ENCODE data around the gene ANXA7.
A peak's percentile ranks its signal among the peaks of the same experiment; 100 is the strongest.

ANXA7 gene

DNA sequence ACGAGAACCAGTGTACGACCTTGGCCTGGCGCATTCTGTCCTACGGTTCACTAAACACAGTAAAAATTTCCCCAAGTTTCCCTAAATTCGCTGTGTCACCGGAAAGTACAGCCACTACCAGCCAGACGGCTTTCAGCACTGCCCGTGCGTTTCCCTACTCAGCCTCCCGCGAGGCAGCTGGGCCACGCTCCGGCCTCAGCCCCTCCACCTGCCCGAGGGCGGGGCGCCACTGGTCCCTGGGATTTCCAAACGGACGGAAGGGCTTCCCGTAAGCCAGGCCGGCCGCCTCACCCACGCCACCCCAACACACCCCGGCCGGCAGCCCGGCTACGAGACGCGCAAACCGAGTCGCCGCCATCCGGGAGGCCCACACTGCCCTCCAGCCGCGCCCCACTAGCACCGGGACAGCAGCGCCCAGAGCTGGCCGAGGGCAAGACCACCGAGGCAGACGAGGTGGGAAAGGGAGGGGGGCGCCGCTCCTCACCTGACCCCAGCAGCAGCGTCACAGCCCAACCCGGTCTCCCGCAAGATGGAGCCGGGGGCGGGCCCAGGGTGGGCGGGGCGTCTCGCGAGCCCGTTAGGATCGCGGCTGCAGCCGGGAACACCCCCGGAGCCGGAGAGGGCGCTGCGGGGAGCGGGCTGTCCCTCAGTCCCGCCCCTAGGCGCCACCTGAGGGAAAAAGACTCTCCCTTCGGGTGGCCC lies at the start of gene ANXA7:
Gene ANXA7 (minus strand): TSS at position 531 of the 702 bp plus-strand sequence. CDS start 13,202 bp downstream, outside the sequence.
- peak; percentile 76 for DNase-seq

DNA sequence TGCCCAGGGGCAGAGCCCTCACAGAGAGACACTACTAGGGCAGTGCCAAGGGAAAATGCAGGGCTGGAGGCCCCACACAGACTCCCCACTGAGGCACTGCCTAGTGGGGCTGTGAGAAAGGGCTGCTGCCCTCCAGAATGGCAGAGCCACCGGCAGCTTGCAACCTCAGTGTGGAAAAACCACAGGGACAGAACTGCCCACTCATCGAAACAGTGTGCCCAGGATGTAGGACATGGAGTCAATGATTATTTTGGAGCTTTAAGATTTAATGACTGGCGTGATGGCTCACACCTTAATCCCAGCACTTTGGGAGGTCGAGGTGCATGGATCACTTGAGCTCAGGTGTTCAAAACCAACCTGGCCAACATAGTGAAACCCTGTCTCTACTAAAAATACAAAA lies 47.0 kb upstream of the ANXA7 start:
- DNase-seq, result no peak

DNA sequence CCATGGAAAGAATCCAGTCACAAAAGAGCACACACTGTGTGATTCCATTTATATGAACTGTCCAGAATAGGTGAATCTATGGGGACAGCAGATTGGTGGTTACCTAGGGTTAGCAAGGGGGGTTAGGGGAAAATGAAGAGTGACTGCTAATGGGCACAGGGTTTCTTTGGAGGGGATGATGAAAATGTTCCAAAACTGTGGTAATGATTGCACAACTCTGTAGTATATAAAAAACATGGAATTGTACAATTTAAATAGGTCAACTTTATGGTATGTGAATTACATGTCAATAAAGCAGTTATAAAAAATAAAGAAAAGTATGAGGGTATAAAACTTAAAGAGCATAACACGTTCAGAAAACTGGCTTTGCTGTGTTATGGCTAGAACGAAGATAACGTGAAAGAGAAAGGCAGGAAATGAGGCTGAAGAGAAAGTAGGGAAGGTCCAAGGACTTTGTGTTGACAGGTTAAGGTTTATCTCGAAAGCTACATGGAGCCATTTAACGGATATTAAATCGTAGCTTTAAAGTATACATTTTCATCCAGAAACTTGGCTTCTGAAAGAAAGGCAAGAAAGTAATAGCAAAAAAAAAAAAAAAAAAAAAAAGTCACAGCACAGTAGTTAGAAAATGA lies 45.9 kb upstream of the ANXA7 start:
- no peak for DNase-seq

- no peak for DNase-seq
Measured at GRCh38 chr10:73456187-73456890, 42.5 kb upstream of the ANXA7 start.

- no peak for DNase-seq
Measured at GRCh38 chr10:73449113-73449512, 35.3 kb upstream of the ANXA7 start.

DNA sequence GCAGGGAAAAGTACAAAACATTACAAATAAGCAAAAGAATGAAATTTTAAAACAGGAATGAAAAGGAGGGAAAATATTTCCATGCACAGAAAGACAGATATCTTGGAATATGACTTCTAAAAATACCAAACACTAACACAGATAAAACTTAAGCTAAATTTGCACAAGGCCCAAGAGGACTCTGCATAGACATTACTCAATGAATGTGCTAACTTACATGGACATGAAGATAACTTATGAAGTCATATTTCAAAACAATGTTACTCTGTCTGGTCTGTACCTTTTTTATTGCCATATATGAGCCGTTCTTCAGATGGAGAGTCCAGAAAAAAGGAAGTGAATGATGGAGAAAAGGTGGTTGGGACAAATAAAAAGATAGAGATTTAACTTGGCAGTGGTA lies 34.5 kb upstream of the ANXA7 start:
- no peak for DNase-seq

- DNase-seq, result no peak
Measured at GRCh38 chr10:73446926-73447325, 33.1 kb upstream of the ANXA7 start.

DNA sequence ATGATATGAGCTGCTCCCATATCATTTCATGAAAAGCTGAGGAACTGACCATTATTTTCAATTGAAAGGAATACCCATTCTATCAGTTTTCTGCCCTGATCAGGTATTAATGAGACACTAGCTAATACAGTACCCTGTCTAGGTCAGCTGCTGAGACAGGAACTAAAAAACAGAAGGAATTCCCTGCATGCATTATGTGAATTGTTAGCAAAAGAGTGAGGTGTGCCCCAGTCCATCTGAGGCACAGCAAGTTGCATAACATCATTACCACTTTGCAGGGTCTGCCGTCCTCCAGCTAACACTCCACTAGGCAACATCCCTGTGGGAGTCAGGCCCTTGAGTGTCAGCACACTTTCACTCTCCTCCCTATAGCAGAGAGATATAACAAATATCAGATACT lies 30.6 kb upstream of the ANXA7 start:
- DNase-seq, result no peak

GRCh38 chr10:73439605-73440312 lies 25.9 kb upstream of the ANXA7 start:
- no peak for DNase-seq

DNA sequence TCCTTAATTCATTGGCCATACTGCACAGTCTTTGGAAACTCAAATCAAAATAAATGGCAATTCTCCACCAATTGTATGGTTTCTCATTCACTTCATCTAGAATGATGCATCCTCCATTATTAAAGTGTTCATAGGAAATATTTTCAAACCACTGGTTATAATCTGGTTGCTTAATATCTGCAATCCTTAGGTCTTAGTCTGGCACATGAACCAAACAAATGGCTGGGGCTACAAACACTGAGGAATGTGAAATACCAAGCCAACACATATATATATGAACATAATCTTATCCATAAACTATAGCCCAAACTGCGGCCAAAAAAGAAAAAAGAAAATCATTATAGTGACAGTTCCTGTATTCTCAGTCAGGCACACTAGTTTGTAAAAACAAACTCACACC lies 25.2 kb upstream of the ANXA7 start:
- DNase-seq, result no peak

DNA sequence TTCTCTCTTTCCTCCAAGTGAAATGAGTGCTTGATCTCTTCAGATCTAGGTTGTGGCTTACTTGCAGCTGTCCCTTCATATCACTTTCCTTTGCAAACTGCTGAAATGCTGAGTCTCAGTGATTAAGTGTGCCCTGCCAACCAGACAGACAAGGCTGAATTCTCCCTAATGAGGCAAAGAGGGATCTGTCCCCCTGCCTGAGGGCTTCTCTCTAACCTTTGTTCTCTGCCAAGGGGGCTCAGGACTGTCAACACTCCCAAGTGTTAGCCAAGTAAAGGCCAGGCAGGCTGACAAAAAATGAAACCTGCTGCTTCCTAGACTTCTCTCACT lies 19.6 kb upstream of the ANXA7 start, which contains the start of gene MSS51:
Gene MSS51 (minus strand): TSS at position 24 of the 330 bp plus-strand sequence. CDS start 5,277 bp downstream, outside the sequence.
- DNase-seq, result no peak

DNA sequence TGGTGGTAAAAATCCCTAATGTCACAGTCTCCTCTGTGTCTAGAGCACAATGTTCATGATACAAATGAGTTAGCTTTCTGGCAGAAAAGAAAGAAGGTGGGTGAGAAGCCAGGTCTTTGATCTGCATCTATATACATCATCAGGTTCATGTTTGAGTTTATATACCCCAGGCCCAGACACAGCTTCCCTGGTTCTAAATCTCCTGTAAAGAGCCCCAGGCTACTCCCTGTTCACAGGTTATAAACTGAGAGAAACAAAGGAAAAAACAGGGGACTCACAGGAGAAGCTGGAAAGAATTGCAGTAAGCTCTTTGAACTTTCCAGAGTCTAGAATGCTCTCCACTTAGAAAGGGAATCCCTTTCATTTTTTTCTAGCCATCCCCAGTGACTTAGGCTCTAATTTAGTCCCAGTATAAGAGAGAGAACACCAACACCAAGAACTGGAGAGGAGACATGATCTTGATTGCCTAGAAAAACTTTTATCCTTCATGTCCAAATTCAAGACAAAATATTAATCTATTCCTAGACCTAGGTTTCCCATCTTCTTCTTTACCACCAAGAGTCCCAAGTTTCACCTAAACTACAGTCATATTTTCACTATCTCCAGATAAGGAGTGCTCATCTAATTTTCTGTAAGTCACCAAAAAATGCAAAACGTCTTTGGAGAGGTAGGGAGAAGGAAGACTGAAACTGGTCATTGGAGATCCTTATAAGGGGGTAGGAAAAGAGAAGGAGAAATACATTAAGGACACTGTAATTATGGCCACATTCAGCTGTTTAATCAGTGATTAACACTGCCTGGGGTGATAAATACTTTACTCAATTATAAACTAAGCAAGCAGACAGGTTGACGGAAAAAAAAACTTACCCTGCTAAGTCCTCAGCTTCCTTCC lies 19.0 kb upstream of the ANXA7 start:
- DNase-seq, result no peak

- no peak for DNase-seq
Measured at GRCh38 chr10:73426318-73426717, 12.5 kb upstream of the ANXA7 start.

- no peak for DNase-seq
Measured at GRCh38 chr10:73424478-73424877, 10.6 kb upstream of the ANXA7 start.

DNA sequence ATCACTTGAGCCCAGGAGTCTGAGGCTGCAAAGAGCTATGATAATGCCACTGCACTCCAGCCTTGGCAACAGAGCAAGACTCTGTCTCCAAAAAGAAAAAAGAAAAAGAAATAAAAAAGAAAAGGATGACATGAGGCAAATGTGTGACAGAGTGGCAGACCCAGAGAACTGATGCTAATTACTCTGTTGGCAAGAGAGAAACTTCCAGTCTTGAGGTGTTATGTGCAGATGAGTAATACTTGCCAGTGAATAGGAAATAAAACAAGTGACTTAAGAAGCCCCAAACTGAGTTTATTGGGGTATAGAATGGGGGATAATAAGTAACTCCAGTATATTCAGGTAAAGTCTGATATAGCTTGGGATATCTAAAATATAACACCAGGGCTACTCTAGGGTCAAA lies 9.5 kb upstream of the ANXA7 start:
- DNase-seq, result no peak

- no peak for DNase-seq
Measured at GRCh38 chr10:73416571-73416970, 2.7 kb upstream of the ANXA7 start.

- DNase-seq, result no peak
Measured at GRCh38 chr10:73414230-73414945, 530 bp upstream of the ANXA7 start.

GRCh38 chr10:73413108-73413527 lies 740 bp downstream of the ANXA7 start:
- DNase-seq, result no peak

- DNase-seq, result no peak
Measured at GRCh38 chr10:73410897-73411296, 3.0 kb downstream of the ANXA7 start.

GRCh38 chr10:73408978-73409521 lies 4.8 kb downstream of the ANXA7 start:
- no peak for DNase-seq

DNA sequence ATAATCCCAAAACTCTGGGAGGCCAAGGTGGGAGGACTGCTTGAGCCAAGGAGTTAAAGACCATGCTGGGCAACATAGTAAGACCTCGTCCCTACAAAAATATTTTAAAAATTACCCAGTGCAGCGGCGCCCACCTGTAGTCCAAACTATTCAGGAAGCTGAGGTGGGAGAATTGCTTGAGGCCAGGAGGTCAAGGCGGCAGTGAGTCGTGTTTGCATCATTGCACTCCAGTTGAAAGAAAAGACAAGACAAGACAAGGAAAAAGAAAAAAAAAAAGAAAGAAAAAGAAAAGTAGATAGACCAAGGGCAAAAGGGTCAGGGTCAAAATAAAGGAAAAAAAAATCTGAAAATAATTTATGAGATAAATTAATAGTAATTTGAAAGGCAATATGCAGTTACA lies 5.8 kb downstream of the ANXA7 start:
- no peak for DNase-seq

All from NCI-H1105 (cell line).